LNCAP (cell line): ENCODE data around the gene CHD9.

Experiments used
- CTCF ChIP-seq: fragments of 450-650 bp; IDR thresholded peaks from 2 replicates; pipeline ENCODE4 v1.5.1; 2017; ENCODE audit warnings: mild to moderate bottlenecking

The CHD9 gene

GRCh38 chr16:53112015-53112414 lies 57.2 kb downstream of the CHD9 start:
- no peak for TF ChIP-seq CTCF

- no peak for TF ChIP-seq CTCF
Observed at GRCh38 chr16:53115047-53115446, 60.3 kb downstream of the CHD9 start.

GRCh38 chr16:53115773-53116172 lies 61.0 kb downstream of the CHD9 start:
- no peak for TF ChIP-seq CTCF

- TF ChIP-seq CTCF, result no peak
Observed at GRCh38 chr16:53121043-53121620, 66.3 kb downstream of the CHD9 start.

GRCh38 chr16:53121661-53122060 lies 66.9 kb downstream of the CHD9 start:
- TF ChIP-seq CTCF, result no peak

GRCh38 chr16:53123747-53124146 lies 69.0 kb downstream of the CHD9 start:
- no peak for TF ChIP-seq CTCF

GRCh38 chr16:53126390-53126789 lies 71.6 kb downstream of the CHD9 start:
- no peak for TF ChIP-seq CTCF
